ENCODE measurements around the gene HP1BP3.

- TF ChIP-seq CTCF (IDR thresholded peaks at IDR 0.05) (no peak), POLR2AphosphoS5 (IDR thresholded peaks at IDR 0.05) (no peak), POLR2A (IDR thresholded peaks at IDR 0.05; ENCODE audit: low read depth) (no peak)
Measured at GRCh38 chr1:20725189-20726117, 61.7 kb downstream of the HP1BP3 start.
